GM19238 (cell line): ENCODE data around the gene MSX2.

Experiments used
- DNase-seq: peaks from one replicate; pipeline ENCODE4 v3.0.0; 2011; ENCODE audit warnings: low spot score; ENCODE audit not compliant: insufficient read length

MSX2 gene

DNA sequence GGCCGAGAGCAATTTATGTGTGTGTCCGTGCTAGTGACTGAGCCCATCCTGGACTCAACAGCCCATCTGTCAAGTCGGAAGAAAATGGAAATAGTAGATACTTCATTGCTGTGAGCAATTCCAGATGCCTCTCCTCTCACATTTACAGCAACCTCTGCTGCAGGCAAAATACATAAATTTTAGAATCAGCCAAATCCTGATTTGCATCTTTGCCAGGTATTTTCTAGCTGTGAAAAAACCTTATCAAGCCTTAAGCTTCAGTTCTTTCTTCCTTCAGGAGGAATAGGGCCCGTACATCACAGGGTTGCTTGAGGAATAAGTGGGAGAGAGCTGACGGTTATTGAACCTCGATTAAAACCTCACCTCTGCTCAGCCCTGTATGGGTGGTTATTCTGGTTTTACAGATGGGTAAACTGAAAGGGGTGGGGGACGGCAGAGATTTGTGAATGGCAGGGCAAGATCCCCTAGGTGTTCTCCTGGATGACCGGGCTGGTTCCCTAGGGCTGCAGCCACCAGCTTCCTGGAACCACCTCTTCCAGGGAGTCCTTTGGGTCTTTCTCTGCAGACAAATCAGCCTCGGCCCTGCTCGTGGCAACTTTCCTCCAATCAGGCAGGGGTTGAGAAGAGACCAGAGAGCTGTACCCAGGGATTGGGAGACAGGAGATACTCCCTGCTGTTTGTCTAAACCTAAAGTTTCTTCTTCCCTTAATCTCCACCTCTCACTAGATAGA, 5.3 kb upstream of the MSX2 start:
- DNase-seq: no peak

GRCh38 chr5:174719793-174720611, 4.4 kb upstream of the MSX2 start:
- no peak for DNase-seq

DNA sequence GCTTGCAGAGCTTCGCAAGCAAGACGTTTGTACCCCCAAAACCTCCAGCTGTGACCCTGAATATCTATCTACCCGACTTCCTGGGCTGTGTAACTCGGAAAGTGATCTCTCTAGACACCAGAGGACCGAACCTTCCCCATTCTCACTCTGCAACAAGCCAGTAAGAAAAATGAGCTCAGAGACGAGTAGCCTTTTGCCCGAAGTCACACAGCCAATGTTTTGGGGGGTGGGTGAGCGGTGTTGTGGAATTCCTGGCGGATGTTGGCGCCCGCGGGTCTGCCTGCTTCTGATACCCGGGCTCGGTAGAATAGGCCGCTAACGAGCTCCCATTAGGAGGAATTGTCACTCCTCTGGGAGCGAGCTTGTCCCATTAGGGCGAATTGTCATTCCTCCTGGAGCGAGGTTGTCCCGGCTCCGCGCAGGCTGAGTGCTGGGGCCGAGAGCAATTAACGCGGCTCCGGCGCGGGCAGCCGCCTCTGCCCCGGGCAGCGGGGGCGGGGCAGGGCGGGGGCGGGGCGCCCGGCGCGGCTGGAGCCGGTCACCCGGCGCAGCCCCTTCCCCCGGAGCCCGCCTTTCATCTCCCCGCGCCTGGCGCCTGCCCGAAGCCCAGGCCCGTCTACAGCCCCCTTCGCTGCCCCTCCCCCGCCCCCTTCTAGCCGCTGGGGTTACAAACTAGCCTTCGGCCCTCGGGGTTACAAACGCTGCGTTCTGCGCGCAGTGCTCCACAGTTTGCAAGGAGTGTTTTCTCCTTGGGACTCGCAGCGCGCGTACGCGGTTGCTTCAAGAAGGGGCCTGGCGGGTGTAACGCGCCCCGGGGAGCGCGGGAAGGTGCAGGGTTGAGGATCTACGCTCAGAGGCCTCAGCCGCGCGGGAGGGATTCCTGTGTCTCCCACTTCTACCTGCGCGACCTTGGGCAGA, 3.5 kb upstream of the MSX2 start:
- DNase-seq: no peak

GRCh38 chr5:174721530-174722432, 2.6 kb upstream of the MSX2 start:
- DNase-seq: no peak

- DNase-seq: no peak
Measured at GRCh38 chr5:174722500-174722899, 1.9 kb upstream of the MSX2 start.

GRCh38 chr5:174723315-174723978, 935 bp upstream of the MSX2 start:
- no peak for DNase-seq

DNA sequence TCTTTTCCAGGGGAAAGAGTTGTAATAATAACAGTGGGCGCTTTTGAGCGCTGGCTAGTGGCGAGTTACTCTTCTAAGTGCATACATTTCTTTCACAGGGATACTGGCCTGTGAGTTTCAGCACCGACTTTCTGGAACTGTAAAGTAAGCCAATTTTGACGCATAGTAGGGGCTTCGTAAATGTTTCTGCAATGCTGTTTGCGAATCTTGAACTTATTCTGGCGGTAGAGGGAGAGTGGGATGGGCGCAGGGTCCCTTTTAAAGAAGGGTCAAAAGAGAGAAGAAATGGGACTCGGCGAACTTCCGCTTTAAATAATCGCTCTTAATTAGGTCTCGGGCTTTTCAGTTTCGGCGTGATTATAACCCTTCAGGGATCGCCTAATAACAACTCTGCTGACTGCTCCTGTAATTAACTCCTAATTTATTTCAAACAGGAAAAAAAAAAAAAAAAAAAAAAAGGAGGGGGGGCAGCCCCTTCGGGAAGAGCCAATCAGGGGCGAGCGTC, 351 bp upstream of the MSX2 start:
- no peak for DNase-seq

DNA sequence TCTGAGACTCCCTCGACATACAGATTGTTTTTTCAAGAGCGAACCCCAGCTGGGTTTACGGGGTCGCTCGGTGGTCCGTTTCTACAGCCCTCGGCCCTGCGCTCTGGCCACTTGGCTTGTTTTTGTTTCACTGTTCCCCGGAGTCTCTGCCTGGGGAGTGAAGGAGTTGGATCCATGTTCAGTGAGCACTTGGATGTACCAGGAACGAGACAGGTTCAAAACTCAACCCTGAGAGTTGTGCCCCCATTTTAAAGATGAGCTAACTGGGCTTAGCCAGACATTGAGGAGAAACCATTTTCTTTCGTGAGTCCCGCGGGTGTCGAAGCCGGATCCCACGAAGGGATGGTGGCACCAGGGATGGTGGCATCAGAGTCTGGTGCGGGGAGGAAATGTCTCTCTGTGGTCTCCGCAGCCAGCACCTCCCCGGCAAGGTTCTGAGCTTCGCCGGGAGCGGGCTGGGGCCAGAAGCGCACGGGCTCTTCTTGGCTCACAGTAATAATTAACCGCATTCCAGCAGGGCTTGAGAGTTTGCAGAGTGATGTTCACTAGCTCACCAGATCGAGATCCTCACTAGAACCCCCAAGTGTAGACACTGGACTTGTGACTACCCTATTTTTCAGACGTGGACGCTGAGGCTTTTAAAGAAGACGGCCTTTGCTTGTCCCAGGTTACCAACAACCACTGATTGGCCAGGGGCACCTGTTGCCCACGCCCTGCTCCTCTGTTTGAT, 1.0 kb downstream of the MSX2 start:
- DNase-seq: no peak

DNA sequence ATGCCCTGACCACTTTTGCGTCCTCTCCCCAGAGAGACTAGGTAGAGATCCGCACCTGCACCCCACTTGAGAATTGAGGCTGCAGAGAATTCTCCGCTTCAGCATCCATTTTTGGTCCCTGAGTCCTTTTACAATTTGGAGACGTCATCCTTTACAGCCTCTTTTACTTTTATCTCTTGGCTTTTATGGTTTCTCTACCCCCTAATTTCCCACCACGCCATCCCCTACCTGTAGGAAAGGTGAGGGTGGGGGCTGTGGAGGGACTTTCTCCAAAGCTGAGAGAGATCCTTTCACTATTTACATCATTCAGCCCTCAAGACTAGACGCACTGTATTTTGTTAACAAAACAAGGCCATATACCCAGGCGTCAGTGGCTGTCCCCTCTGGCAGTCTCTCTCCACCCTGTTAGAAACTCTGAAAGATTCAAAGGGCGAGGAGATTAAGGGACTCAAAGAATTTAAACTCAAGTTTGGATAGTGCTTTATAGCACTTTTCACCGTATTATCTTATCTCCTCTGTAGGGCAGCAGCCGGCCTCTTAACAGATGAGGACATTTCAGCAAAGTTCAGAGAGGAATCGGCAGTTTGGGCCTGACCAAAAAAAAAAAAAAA, 1.7 kb downstream of the MSX2 start:
- DNase-seq: no peak

DNA sequence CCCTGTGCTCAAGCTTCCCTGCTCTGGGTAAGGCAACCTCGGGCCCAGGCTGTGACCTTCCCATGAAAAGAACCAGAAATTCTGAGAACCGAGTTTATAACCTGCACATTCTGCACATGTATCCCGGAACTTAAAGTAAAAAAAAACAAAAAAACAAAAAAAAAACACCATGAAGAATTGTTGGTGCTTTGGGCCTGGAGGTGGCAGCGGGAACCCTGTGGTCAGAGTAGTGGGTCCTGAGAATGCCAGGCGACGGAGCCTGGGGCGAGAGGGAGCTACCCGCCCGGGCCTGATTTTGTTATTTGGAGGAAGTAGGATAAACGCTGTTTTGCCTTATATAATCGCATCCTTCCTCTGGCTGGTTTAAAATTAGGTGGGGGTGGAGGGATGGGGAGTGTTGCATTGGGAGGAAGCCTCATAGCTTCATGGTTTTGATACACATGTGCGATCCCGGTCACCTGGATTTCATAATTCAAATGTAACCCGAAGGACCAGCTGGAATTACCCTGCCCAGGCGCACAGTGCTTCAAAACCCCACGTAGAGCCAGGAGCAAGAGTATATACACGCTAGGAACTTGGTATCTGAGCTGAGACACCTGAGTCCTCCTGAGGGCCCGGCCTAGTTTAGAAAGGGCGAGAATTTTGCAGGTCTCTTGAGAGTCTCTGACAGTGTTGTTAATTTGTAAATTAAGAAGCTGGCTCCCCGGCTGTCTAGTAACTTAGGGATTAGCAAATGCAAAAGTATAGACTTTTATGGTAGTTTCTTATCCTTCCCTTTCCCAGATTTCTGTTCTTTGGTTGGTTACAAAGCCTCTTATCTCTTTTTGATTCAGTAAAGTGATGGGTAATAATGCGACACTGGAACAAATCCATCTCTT, 2.8 kb downstream of the MSX2 start:
- no peak for DNase-seq

DNA sequence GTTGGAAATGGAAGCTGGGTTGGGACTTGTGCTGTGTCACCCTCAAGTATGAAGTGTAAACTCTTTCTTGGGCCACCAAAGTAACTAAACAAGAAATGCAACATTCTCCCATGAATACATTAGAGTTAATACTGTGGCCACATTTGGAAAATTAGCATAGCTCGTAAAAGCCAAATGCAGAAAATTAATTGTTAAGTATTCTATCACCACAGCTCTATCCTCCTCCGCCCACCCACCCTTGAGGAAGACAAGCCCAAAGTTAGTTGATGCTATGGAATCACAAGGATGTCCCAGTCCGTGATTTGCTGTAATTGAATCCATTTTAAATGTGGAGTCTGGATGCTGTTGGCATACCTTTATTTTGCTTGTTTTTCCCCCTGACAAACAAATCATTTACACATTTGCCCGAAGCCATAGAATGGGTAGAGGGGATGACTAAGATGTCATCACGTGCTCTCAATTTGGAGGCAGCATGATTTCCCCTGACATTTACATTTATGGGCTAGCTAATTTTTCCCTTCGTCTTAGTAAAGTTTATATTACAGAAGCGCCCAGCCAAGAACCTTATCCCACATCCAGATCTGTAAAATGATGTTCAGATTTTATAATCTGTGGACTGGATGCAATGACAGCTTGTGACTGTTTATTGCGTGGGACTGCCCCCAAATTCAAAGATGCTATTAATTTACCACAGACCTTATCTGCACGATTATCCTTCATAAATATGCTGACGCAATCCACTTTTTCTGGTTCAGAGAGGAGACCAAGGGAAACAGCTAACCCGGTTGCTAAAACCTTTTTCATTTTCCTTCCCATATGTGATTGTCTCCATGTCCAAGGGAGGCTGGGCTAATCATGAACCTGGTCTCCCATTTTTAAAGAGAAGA, 3.7 kb downstream of the MSX2 start:
- no peak for DNase-seq

GRCh38 chr5:174729075-174729680, 4.8 kb downstream of the MSX2 start:
- no peak for DNase-seq

DNA sequence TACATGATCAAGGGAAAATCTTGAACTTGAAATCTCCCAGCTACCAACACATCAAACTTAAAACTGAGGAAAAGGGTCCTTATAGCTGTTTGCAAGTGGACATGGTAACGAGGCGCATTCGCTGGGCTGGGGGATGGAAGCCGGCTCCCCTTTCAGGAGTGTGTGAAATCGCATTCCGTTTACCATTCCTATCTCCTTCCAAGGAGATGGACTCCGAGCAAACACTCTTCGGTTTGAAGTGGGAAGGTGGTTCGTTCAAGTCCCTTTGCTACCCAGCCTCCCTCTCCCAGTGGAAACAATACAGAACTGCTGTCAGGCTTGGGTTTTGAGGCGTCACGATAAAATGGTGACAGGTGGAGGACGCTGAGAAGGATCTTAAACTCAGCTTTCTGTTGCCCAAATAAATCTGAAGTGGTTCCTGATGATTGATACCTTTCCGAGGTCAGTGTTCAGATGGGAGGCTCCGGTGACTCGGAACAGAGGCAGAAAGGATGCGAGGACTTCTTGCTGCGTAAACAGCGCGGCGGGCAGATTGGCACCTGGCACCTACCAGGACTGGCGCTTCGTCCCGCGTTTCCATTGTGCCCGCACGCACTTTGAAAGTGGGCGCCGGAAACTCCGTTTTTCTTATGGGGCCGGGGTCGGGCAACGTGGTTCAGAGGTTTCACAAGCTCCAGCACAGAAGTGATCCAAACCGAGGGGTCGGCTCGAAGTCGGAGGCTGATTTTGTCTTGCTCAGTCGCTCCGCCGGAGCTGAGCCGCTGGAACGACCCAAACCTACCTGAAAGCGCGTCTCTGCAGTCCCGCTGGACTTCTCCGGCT, 7.0 kb downstream of the MSX2 start:
- no peak for DNase-seq

- DNase-seq: no peak
Measured at GRCh38 chr5:174732036-174733020, 7.9 kb downstream of the MSX2 start.
